Measurements from ENCODE around the gene KDELR3. TPM values are rescaled to one million over a fixed set of nuclear protein-coding genes. Genes with fewer than 3 reads are reported as not detected.

KDELR3 gene
- total and polyA plus RNA-seq, 2 of the 8 experiments (the other 6 are each of a cell fraction or from before 2014, with no cell fraction given): 7.9 to 13.0 TPM

- no peak for TF ChIP-seq JUN (IDR thresholded peaks at IDR 0.05; ENCODE audit: low read depth, low read length)
- TF ChIP-seq HDAC6 (IDR thresholded peaks at IDR 0.05; ENCODE audit: low read depth, low read length): no peak
- no peak for TF ChIP-seq CHD1 (IDR thresholded peaks at IDR 0.05; ENCODE audit: low read depth, low read length)
These were observed 40.4 kb upstream of the KDELR3 start (continued) for GRCh38 chr22:38427465-38427864.
